Activated CD8-positive, alpha-beta memory T cell treated with anti-CD3 and anti-CD28 coated beads for 4 hours (primary cell): Measurements from ENCODE around the gene NF2.

Experiments used
- DNase-seq, 2 donors: peaks; one replicate each; pipeline ENCODE4 v3.0.0-alpha.2; 2020; ENCODE audit warnings: low read depth in 2 of 2

The NF2 gene

GRCh38 chr22:29668673-29669072, 65.2 kb downstream of the NF2 start:
- no peak for DNase-seq

DNA sequence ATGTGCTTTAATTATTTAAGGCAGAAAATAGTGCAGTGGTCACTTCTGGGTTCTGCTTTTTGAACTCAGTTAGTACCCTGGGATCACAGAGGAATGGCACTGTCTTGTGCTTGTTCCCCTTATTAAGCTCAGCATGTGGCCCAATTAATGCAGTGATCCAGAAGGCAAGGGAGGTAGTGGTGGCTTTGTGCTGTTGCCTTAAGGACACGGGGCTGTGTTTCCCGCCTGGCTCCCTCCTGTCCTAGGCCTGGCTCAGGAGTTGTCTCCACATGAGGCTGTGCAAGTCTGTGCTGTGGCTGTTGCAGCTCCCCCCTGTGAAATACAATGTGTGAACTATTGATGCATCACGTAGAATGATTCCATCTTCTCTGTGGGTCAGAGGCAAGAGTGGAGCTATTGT, 67.2 kb downstream of the NF2 start:
- DNase-seq: no peak

- DNase-seq: no peak
Measured at GRCh38 chr22:29673361-29674066, 70.1 kb downstream of the NF2 start.

DNA sequence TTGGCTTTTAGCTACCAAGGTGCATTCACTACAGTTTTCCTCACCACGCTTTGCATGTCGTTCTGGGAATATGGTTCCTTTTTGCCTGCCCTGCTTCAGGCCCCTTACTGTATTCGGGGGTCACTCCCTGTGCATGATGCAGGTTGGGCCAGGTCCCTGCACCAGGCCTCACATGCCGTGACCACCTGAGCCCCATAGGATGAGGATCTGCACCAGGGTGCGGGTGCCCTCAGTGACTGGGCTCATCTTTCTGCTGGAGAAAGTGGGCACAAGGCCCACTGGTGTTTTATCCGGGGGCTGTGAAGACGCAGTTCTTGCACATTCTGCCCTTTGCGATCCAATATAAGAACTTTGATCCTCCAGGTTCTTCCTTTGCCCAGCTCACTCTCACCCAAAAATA, 70.7 kb downstream of the NF2 start:
- DNase-seq: no peak

DNA sequence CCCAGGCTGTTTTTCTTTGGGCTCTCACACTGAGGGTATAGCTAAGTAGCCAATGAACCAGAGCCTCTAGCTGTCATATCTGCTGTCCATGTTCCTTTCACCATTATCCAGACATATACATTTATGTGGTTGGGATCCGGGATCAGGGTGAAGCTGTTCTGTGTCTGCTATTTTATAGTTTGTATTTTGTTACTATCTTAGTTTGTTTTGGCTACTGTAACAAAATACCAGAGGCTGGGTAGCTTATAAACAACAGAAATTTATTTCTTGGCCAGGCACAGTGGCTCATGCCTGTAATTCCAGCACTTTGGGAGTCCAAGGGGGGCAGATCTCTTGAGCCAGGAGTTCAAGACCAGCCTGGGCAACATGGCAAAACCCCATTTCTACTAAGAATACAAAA, 75.9 kb downstream of the NF2 start:
- DNase-seq: no peak

DNA sequence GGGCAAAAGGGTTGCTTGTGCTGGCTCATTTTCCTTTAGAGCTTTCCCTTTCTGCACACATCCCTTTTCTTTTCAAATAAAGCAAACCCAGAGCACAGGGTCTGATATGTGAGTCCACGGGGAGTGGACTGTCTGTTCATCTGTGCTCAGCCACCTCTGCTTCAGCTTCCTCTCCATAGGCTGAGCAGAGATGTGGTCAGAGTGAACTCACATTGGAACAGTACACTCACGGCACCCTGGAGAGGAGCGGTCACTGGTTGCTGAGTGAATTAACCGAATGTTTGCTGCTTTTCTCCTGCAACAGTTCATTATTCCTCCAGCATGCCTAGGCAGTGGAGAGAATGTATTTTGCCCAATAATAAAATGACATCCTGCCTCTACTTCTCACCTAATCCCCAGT, 80.1 kb downstream of the NF2 start:
- DNase-seq: no peak

DNA sequence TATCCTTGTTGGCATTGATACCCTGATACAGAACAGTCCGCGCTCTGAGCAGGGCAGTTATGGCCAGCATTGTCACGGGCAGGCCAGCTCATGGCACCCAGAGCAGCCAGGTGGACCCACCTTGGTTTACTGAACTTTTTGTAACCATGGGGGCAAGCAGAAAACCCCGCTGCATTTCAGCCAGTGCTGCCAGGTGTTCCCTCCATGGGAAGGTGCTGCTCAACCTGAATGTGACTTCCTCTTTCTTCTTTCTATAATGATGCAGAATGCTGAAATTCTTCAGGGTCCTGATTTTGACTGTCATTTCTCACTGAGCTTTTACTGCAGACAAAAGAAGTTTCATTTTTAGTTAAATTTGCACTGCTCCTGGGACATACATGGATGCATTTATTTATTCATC, 80.8 kb downstream of the NF2 start:
- no peak for DNase-seq

- no peak for DNase-seq
Measured at GRCh38 chr22:29689206-29689879, 85.9 kb downstream of the NF2 start.

- DNase-seq: no peak
Measured at GRCh38 chr22:29689880-29690213, 86.4 kb downstream of the NF2 start.

GRCh38 chr22:29690476-29690875, 87.0 kb downstream of the NF2 start:
- no peak for DNase-seq

DNA sequence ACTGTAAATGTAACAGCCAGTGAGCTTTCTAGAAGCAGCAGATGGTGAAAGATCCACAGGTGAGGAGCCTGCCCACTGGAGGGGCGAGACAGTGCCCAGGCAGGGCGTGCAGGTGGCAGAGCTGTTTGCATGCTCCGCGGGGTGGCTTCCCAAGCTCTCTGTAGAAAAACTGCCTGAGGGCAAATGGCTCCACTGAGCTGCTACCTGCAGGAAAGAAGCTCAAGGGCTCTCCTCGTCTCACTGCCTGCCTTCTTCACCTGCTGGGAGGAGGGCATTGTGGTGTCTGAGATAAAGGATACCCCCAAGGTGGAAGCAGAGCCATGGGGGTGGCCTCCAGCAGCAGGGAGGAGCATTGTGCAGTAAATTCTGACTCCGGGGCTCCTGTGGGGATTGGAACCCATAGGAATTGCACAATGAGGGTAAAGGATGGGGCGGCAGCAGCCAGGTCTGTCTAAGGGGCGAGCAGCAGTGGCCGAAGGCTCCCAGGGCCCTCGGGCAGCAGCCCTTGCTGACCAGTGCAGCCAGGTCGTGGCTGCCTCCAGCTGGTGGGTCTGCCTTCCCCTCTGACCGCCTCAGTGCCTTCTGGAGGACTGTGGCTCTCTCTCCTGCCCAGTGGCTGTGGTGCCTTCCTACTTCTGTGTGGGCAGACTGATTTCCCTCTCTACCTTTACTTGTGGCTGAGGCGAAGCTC, 88.3 kb downstream of the NF2 start:
- no peak for DNase-seq

DNA sequence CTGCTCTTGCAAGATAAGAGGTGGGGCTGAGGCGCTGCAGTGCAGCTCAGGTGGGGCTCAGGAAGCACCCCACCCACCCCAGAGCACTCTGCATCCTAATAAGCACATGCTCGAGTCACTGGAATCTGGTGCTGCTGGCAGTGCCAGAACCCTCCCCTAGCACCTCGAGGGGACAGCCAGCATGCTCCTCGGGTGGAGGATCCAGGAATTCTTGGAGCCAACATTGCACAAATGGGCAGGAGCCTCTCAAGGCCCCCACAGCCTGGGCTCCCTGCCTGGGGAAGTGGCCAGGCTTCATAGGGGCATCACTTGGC, 88.9 kb downstream of the NF2 start:
- DNase-seq: no peak

DNA sequence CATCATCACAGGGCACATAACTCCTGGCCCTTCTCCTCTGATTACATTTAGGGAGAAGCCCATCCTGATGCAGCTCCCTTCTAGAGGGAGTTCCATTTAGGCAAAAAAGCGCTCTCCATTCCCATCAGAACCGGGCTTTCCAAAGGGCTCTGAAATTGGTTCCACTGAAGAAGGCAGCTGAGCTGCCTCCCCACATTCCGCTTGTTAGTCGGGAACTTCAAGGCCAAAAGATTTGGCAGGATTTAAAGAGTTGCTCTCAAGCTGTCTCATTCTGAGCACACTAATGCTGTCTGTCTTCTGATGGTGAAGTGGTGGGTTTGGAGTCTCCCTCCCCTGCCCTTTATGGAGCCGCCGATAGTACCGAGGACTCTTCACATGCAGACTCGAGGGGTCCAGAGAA, 89.7 kb downstream of the NF2 start:
- DNase-seq: no peak

GRCh38 chr22:29693671-29694070, 90.2 kb downstream of the NF2 start:
- DNase-seq: no peak

- no peak for DNase-seq
Measured at GRCh38 chr22:29695129-29695926, 91.9 kb downstream of the NF2 start.

DNA sequence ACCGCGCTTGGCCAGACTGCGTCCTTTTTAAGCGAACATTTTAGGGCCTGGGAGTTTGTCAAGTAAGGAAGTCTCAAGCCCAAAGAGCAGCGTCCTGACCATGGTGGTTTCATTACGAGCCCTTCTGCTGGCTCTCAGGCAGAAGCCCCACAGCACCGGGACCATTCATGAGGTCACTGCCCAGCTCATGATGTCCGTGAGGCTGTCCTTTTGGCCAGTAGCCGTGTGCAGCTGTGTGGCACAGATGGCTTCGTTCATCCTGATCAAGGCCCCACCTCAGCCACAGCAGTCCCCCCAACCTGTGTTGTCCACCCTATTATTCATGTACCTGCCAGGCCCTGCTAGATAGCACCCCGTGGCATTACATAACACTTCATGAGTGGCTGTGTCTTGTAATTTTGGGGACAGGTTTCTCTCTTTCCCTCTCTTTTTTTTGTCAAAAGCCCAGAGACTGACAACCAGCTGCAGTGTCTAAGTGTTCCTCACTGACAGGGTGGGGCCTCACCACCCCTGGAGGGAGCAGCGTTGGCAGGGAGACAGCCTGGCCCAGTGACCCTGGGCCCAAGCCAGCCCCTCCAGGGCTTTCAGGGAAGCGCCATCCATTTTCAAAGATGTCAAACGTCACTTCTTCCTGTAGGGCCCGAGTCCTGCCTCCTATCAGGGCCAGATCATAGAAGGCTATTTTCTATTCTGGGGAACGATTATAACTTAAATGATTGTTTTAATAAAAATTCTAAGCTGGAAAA, 94.6 kb downstream of the NF2 start:
- no peak for DNase-seq

DNA sequence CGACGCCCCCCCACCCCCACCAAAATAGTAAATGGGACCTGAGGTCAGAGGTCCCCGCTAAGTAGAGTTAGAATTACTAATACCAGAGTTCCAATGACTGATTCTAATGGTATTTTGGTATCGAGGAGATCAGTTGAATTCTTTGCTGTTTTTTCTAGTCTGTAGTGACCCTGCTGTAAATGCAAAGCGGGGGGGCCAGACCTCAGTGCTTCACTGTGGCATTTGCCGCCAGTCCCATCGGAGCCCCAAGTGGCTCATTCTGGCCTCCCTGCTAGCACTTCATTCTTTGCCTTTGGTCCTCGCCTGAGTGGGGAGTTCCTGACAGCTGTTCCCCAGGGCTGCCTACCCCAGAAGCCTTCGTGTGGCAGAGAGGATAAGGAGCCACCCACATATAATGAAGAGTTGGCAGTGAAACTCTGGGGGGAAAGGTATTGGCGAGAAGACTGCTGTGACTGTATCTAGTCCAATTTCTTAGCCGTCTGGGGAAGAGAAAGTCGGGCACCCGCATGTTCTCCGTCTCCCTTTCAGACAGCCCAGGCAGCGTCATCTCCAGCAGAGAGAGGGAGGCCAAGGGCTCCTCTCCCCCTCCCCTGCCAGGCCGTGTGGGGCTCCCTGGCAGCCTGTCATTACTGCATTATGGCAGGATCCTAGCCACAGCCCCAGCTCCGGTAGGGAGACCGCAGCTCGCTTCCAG, 96.9 kb downstream of the NF2 start:
- DNase-seq: no peak

DNA sequence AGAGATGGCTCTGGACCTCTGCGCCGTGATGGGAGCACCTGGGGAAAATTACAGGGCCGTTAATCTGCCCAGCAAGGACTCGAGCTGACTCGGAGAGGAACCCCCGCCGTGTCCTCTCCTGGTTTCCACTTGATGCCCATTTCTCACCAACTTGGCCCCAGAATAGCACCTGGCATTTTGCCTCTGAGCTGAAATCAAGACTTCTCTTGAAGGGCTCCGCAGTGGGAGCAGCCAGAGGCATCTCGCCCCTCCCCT, 97.4 kb downstream of the NF2 start:
- DNase-seq: no peak

DNA sequence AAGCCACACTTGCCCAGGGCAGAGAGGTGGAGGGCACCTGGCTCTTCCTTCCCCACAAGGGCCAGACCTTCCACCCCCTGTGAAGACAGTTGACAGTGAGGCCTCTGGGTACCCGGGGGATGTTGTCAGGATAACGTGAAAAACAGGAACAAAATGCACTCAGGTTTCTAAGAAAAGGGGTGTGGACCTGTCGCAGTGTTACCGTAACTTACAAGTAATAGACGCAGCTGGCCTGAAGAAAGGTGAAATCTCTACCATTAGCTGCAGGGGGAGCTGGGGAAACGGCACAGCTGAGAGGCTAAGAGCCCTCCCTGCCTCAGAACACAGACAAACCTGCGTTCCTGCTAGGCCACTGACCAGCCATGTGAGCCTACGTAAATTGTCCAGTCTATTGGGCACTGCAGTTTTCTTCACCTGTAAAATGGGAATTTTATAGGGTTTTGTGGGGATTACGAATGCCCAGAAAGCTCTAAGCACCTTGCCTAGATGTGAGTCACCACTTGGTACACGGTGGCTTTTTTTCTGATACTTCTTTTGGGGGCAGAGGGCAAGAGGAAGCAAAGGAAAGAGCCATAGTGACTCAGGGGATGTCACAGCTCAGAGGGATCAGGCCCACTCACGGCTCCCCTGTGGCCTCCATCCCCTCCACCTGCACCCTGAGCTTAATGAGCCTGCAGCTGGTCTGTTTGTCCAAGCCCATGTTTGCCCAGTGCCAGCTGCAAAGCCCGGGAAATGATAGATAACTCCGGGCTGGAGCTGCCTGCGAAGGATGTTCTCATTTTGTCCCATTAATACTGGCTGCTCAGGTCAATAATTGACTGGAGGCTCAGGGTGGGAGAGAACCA, 97.9 kb downstream of the NF2 start:
- no peak for DNase-seq

DNA sequence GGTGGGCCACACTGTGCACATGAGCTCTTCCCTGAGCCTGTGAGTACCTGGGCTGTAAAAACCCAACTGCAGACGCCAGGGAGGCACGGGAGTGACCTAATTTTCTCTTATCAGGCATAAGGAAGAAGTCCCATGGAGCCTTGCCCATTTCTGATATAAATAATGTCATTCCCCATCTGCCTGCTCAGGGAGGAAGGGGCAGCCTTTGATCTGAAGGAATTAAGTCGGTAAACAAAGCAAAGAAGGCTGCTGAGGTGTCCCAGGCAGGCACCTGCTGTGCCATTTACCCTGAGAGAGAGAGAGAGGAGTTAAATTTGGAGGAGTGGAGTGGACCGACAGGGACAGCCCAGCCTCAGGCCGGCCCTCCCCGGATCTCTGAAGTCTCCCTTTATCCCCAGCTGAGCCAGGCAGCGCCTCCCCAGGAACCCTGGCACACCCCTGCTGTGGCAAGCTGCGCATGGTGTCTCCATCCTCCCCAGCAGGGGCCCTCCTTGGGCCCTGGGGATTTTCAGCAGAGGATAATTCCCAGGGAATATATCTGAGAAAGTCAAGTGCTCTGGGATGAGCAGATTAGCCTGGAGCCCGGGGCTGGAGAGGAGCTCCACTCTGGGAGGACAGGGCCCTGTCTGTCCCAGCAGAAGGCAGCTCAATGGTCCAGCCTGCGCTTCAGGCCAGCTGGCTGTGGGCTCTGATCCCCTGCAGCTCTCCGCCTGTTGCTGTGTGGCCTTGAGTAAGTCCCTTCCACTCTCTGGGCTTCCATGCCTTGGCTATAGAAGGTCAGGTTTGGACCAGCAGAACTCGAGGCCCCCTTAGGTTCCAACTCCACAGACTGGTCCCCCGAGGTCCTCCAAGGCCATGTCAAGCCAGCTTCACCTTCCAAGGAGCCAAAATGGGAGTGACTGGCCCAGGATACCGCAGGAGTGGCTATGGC, 98.8 kb downstream of the NF2 start:
- no peak for DNase-seq
